Measurements from ENCODE around the gene GPHN.
"Not testable (repeated sequence)": the region's sequence is repeated elsewhere in the genome, so short reads cannot be mapped to it uniquely, and the experiment has no call there.

GPHN gene

GRCh38 chr14:66717561-66718140, 209.7 kb downstream of the GPHN start:
- Histone ChIP-seq H3K27ac (ENCODE audit: low read depth, low read length) (no peak overlapping the region), H4K12ac (ENCODE audit: low read depth, low read length) (no peak overlapping the region), H3K23ac (ENCODE audit: low read length) (no peak overlapping the region), H3K4me3 (ENCODE audit: low read depth, low read length) (no peak overlapping the region), H2AFZ (ENCODE audit: insufficient read depth, low read length, poor library complexity) (no peak overlapping the region), H4K91ac (ENCODE audit: low read depth, low read length) (no peak overlapping the region), H3K27me3 (ENCODE audit: insufficient read depth, low read length) (no peaks in the 10 kb centered on the region), H3K4ac (ENCODE audit: low read depth, low read length) (no peak overlapping the region), H2BK120ac (ENCODE audit: insufficient read depth, low read length, poor library complexity) (no peak overlapping the region), H2BK12ac (ENCODE audit: low read length) (no peak overlapping the region), H3K4me2 (ENCODE audit: low read length) (no peak overlapping the region), H3K14ac (ENCODE audit: low read length) (no peak overlapping the region), H3K79me2 (ENCODE audit: control insufficient read depth, insufficient read depth, low read length, poor library complexity) (no peaks in the 10 kb centered on the region), H2BK5ac (ENCODE audit: low read depth, low read length, poor library complexity) (no peak overlapping the region), H3K9me3 (ENCODE audit: insufficient read depth, low read depth, low read length) (no peaks in the 10 kb centered on the region), H3K18ac (ENCODE audit: low read length) (no peak overlapping the region), H4K8ac (ENCODE audit: low read depth, low read length) (no peak overlapping the region), H2AK5ac (ENCODE audit: low read length) (no peak overlapping the region), H3K36me3 (ENCODE audit: control insufficient read depth in 1 of 2, insufficient read depth in 2 of 2, low read length in 2 of 2) (no peaks in the 10 kb centered on the region), H3K4me1 (ENCODE audit: control insufficient read depth in 1 of 2, insufficient read depth in 2 of 2, low read length in 2 of 2) (no peaks in the 10 kb centered on the region), H3K9ac (ENCODE audit: low read length) (no peak overlapping the region), H3K79me1 (ENCODE audit: low read length) (no peaks in the 10 kb centered on the region)
- WGBS (ENCODE audit: extremely low coverage, insufficient coverage, insufficient read length) = no CpG with 5 or more reads among the region's 7 CpGs
- no peak for DNase-seq

DNA sequence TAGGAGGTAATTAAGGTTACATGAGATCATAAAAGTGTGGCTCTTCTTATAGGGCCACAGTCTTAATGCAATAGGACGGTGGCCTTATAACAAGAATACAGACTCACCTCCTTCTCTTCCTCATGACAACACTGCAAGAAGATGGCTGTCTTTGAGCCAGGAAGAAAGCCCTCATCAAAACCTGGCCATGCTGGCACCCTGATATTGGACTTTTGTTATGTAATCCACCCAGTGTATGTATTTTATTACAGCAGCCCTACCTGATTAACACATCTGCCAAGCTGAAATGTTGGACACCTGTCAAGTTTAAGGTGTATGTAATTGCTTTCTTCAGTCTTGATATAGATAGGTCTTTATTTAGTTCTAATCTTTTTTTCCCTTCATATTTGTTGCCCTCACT, 217.0 kb downstream of the GPHN start:
- no peaks in the 10 kb centered on the region for H3K27me3 ChIP-seq (ENCODE audit: insufficient read depth, low read length)
- H4K8ac ChIP-seq (ENCODE audit: low read depth, low read length) = no peak overlapping the region
- no peak overlapping the region for H3K4ac ChIP-seq (ENCODE audit: low read depth, low read length)
- H2BK12ac ChIP-seq (ENCODE audit: low read length) = no peak overlapping the region
- peak; percentile 52 to 70 for DNase-seq
- H3K18ac ChIP-seq (ENCODE audit: low read length) = no peak overlapping the region
- no peaks in the 10 kb centered on the region for H3K79me1 ChIP-seq (ENCODE audit: low read length)
- no peak overlapping the region for H4K12ac ChIP-seq (ENCODE audit: low read depth, low read length)
- no peak overlapping the region for H2AK5ac ChIP-seq (ENCODE audit: low read length)
- H3K4me1 ChIP-seq (ENCODE audit: control insufficient read depth in 1 of 2, insufficient read depth in 2 of 2, low read length in 2 of 2) = no peaks in the 10 kb centered on the region
- no peak overlapping the region for H3K4me3 ChIP-seq (ENCODE audit: low read depth, low read length)
- H3K79me2 ChIP-seq (ENCODE audit: control insufficient read depth, insufficient read depth, low read length, poor library complexity) = no peaks in the 10 kb centered on the region
- no peak overlapping the region for H3K27ac ChIP-seq (ENCODE audit: low read depth, low read length)
- H3K36me3 ChIP-seq (ENCODE audit: control insufficient read depth in 1 of 2, insufficient read depth in 2 of 2, low read length in 2 of 2) = no peaks in the 10 kb centered on the region
- no peak overlapping the region for H4K91ac ChIP-seq (ENCODE audit: low read depth, low read length)
- H3K9me3 ChIP-seq (ENCODE audit: insufficient read depth, low read depth, low read length) = peaks cover 5% of the 10 kb centered on the region
- H2BK5ac ChIP-seq (ENCODE audit: low read depth, low read length, poor library complexity) = no peak overlapping the region
- no peak overlapping the region for H3K4me2 ChIP-seq (ENCODE audit: low read length)
- H3K9ac ChIP-seq (ENCODE audit: low read length) = no peak overlapping the region
- H2AFZ ChIP-seq (ENCODE audit: insufficient read depth, low read length, poor library complexity) = no peak overlapping the region
- no CpG with 5 or more reads among the region's 1 CpG for WGBS (ENCODE audit: extremely low coverage, insufficient coverage, insufficient read length)
- no peak overlapping the region for H2BK120ac ChIP-seq (ENCODE audit: insufficient read depth, low read length, poor library complexity)
- H3K23ac ChIP-seq (ENCODE audit: low read length) = no peak overlapping the region
- H3K14ac ChIP-seq (ENCODE audit: low read length) = no peak overlapping the region

DNA sequence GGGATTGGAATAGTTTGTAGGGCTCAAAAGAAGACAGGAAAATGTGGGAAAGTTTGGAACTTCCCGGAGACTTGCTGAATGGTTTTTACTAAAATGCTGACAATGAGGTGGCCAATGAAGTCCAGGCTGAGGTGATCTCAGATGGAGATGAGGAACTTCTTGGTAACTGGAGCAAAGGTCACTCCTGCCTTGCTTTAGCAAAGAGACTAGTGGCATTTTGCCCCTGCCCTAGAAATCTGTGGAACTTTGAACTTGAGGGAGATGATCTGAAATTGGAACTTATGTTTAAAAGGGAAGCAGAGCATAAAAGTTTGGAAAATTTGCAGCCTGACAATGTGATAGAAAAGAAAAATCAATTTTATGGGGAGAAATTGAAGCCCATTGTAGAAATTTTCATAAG, 223.4 kb downstream of the GPHN start:
- H3K79me1 ChIP-seq (ENCODE audit: low read length) = not testable (repeated sequence)

DNA sequence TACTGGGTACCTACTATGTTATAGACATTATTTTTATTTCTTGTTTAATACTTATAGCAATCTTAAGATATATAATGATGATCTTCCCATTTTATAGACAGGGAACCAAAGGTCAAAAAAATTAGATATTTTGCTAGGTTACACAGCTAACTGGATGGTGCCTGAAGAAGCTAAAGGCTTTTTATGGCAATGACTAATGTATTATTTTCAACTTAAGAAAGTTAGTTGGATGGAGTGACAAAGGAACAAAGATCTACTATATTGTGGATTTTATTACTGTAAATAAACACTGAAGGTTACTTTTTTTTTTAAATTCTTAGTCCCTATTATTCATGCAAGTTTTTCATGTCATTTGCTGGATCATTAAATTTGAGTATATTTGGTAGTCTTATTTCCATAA, 227.9 kb downstream of the GPHN start:
- Histone ChIP-seq H2BK12ac (ENCODE audit: low read length) (no peak overlapping the region), H4K8ac (ENCODE audit: low read depth, low read length) (no peak overlapping the region), H3K27me3 (ENCODE audit: insufficient read depth, low read length) (no peaks in the 10 kb centered on the region), H2BK5ac (ENCODE audit: low read depth, low read length, poor library complexity) (no peak overlapping the region), H3K9ac (ENCODE audit: low read length) (no peak overlapping the region), H2BK120ac (ENCODE audit: insufficient read depth, low read length, poor library complexity) (no peak overlapping the region), H2AFZ (ENCODE audit: insufficient read depth, low read length, poor library complexity) (no peak overlapping the region), H2AK5ac (ENCODE audit: low read length) (no peak overlapping the region), H3K79me2 (ENCODE audit: control insufficient read depth, insufficient read depth, low read length, poor library complexity) (no peaks in the 10 kb centered on the region), H3K27ac (ENCODE audit: low read depth, low read length) (no peak overlapping the region), H3K4ac (ENCODE audit: low read depth, low read length) (no peak overlapping the region), H3K14ac (ENCODE audit: low read length) (no peak overlapping the region), H4K91ac (ENCODE audit: low read depth, low read length) (no peak overlapping the region), H3K79me1 (ENCODE audit: low read length) (no peaks in the 10 kb centered on the region), H4K12ac (ENCODE audit: low read depth, low read length) (no peak overlapping the region), H3K18ac (ENCODE audit: low read length) (no peak overlapping the region), H3K9me3 (ENCODE audit: insufficient read depth, low read depth, low read length) (peaks cover 7% of the 10 kb centered on the region), H3K4me1 (ENCODE audit: control insufficient read depth in 1 of 2, insufficient read depth in 2 of 2, low read length in 2 of 2) (no peaks in the 10 kb centered on the region), H3K36me3 (ENCODE audit: control insufficient read depth in 1 of 2, insufficient read depth in 2 of 2, low read length in 2 of 2) (no peaks in the 10 kb centered on the region), H3K23ac (ENCODE audit: low read length) (no peak overlapping the region), H3K4me3 (ENCODE audit: low read depth, low read length) (no peak overlapping the region), H3K4me2 (ENCODE audit: low read length) (no peak overlapping the region)
- DNase-seq = no peak

More for the DNA sequence above, 223.4 kb downstream of the GPHN start:
- H2AFZ ChIP-seq (ENCODE audit: insufficient read depth, low read length, poor library complexity); H3K79me2 ChIP-seq (ENCODE audit: control insufficient read depth, insufficient read depth, low read length, poor library complexity); H3K9ac ChIP-seq (ENCODE audit: low read length); H3K4me3 ChIP-seq (ENCODE audit: low read depth, low read length); H2BK5ac ChIP-seq (ENCODE audit: low read depth, low read length, poor library complexity); H3K36me3 ChIP-seq (ENCODE audit: control insufficient read depth in 1 of 2, insufficient read depth in 2 of 2, low read length in 2 of 2); H4K91ac ChIP-seq (ENCODE audit: low read depth, low read length); H2BK12ac ChIP-seq (ENCODE audit: low read length); H3K27me3 ChIP-seq (ENCODE audit: insufficient read depth, low read length); H3K4me2 ChIP-seq (ENCODE audit: low read length); H3K18ac ChIP-seq (ENCODE audit: low read length); H3K4me1 ChIP-seq (ENCODE audit: control insufficient read depth in 1 of 2, insufficient read depth in 2 of 2, low read length in 2 of 2); H3K23ac ChIP-seq (ENCODE audit: low read length); H2BK120ac ChIP-seq (ENCODE audit: insufficient read depth, low read length, poor library complexity); H3K4ac ChIP-seq (ENCODE audit: low read depth, low read length); H3K27ac ChIP-seq (ENCODE audit: low read depth, low read length); H4K8ac ChIP-seq (ENCODE audit: low read depth, low read length); H2AK5ac ChIP-seq (ENCODE audit: low read length); DNase-seq; H4K12ac ChIP-seq (ENCODE audit: low read depth, low read length); H3K14ac ChIP-seq (ENCODE audit: low read length): not testable (repeated sequence)
- no CpG with 5 or more reads among the region's 1 CpG for WGBS (ENCODE audit: extremely low coverage, insufficient coverage, insufficient read length)
- peaks cover 12% of the 10 kb centered on the region for H3K9me3 ChIP-seq (ENCODE audit: insufficient read depth, low read depth, low read length)

All from trophoblast cell (in vitro differentiated cells and primary cell).